Breast epithelium (tissue), 4 donors: ENCODE measurements around the gene SLC38A3. TPM values are rescaled to one million over a fixed set of nuclear protein-coding genes. Genes with fewer than 3 reads are reported as not detected.

ENCODE experiments used
- DNase-seq, 2 donors: peaks; one replicate each; pipeline ENCODE4 v3.0.0-alpha.2; 2019; ENCODE audit warnings: low spot score in 2 of 2
- H3K27ac ChIP-seq, 2 donors: fragments of 200-600 bp; sonication (generic) in 1 of 2; one replicate each; pipeline ENCODE4 v1.5.1; 2016 to 2019; ENCODE audit warnings: mild to moderate bottlenecking in 1 of 2
- H3K27me3 ChIP-seq, 2 donors: fragments of 200-600 bp; sonication (generic) in 1 of 2; one replicate each; pipeline versions ENCODE4 v1.5.1 to v1.6.0; 2017 to 2019; ENCODE audit warnings: control low read depth in 1 of 2, mild to moderate bottlenecking in 1 of 2
- H3K36me3 ChIP-seq: fragments of 200-600 bp; one replicate; pipeline ENCODE4 v1.5.1; 2019
- H3K4me1 ChIP-seq, 2 donors: fragments of 200-600 bp; sonication (generic); one replicate each; pipeline ENCODE4 v1.5.1; 2016 to 2019; ENCODE audit warnings: control low read depth in 1 of 2
- H3K4me3 ChIP-seq, 3 donors: fragments of 200-600 bp; sonication (generic); 1 replicate in 2 of 3; 2 replicates in 1 of 3; pipeline ENCODE4 v1.5.1; 2016 to 2019; ENCODE audit warnings: mild to moderate bottlenecking in 3 of 3, moderate library complexity in 2 of 3
- H3K9me3 ChIP-seq, 2 donors: fragments of 200-600 bp; sonication (generic) in 1 of 2; one replicate each; pipeline ENCODE4 v1.5.1; 2016 to 2019; ENCODE audit warnings: control low read depth in 1 of 2
- CTCF ChIP-seq, 3 donors: fragments of 450-650 bp; IDR thresholded peaks; one replicate each; pipeline ENCODE4 v1.5.1; 2016 to 2017; ENCODE audit warnings: antibody characterized with exemption in 3 of 3, mild to moderate bottlenecking in 3 of 3, moderate library complexity in 3 of 3
- POLR2A ChIP-seq: fragments of 450-650 bp; IDR thresholded peaks from one replicate; pipeline ENCODE4 v1.6.1; 2016; ENCODE audit warnings: antibody characterized with exemption, mild to moderate bottlenecking, moderate library complexity
- POLR2AphosphoS5 ChIP-seq, 3 donors: sonication (generic); formaldehyde crosslinking; IDR thresholded peaks; one replicate each; pipeline ENCODE4 v1.6.1; 2017; ENCODE audit warnings: antibody characterized with exemption in 3 of 3
- intact Hi-C: fragments of 100-400 bp; cut with DNase I; formaldehyde crosslinking; loops from one replicate; pipeline ENCODE4 v1.15.1; 2023; ENCODE audit warnings: low total_unique reads
- total RNA-seq, 3 donors: library from RNA; depleted of rRNA; stranded (reverse); fragments of >200 nt; gene quantifications; one replicate each; pipeline ENCODE4 v1.1.0, GENCODE V29; 2016

SLC38A3 gene
- total RNA-seq, 3 donors from 2014 or later, result 0.98 to 2.5 TPM; not detected in 1

DNA sequence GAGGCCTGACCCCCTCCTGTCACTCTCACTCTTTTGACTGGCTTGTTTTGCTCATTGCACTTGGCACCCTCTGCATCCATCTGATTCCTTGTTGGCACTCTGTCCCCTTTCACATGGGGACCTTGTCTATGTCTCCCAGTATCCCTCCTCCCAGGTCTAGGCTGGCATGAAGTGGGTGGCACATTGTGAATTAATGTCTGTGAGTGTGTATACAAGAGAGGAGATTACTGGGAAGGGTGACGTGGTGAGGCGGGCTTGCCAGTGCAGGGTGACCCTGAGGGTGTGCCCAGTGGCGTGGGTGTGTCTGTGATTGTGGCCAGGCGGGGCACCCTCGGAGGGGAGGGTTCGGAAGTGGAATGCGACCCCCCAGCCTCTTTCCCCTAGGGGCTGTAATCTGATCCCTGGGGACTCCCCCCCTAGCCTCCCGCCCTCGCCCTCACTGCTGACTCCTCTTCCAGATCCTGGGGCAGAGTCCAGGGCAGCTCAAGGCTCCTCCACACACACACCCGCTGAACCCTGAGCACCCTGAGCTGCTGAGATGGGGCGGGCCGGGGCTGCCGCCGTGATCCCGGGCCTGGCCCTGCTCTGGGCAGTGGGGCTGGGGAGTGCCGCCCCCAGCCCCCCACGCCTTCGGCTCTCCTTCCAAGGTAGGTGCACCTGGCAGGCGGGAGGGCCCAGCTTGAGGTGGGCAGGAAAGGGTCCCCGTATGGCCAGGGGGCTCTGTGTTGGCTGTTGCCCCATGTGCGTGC is 63.8 kb downstream of the SLC38A3 start, which contains the start of gene SEMA3B:
TSS of gene SEMA3B (plus strand) at position 445 of the 749 bp plus-strand sequence. CDS start at position 539, 94 bp downstream.
- DNase-seq, result peak in 1 of 2 donors; percentile 67
- intact Hi-C loops, result no loop called here
- Histone ChIP-seq H3K9me3 (no peaks in the 10 kb centered on the region), H3K4me1 (peaks cover 17 to 46% of the 10 kb centered on the region in 2 donors), H3K4me3 (peak within 1 kb of the TSS; percentile 40 to 51 (median 47)), H3K36me3 (no peaks in the 10 kb centered on the region), H3K27me3 (no peaks in the 10 kb centered on the region), H3K27ac (peak within 1 kb of the TSS; percentile 94 to 100)
- TF ChIP-seq POLR2A, result no peak
- no peak for TF ChIP-seq POLR2AphosphoS5 (IDR thresholded peaks at IDR 0.05)
- TF ChIP-seq CTCF (IDR thresholded peaks at IDR 0.05), result no peak

DNA sequence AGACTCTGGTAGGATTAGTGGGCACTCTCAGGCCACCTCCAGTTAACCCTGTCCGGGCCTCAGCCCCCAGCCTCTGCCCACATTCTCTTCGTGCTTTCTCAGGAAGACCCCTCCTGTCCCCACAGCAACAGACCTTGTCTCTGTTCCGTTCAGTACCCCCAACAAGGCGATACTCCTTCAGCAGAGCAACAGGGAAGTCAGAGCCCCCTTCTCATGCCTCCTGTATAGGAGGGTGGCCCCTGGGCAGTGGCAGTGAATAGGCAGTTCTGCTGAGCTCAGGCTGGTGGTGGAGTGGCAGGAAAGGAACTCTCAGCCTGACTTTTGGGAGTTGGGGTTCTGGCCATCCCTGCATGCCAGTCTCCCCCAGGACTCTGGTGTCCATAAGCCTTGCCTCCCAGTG is 64.4 kb downstream of the SLC38A3 start:
- Histone ChIP-seq H3K27me3 (no peaks in the 10 kb centered on the region), H3K4me1 (peaks cover 17 to 40% of the 10 kb centered on the region in 2 donors), H3K9me3 (no peaks in the 10 kb centered on the region), H3K27ac (peak overlapping the region; percentile 94 to 100), H3K4me3 (peak overlapping the region; percentile 9 to 40 (median 28)), H3K36me3 (no peaks in the 10 kb centered on the region)
- intact Hi-C loops, result no loop called here
- no peak for DNase-seq
- TF ChIP-seq CTCF (IDR thresholded peaks at IDR 0.05) (no peak), POLR2A (no peak), POLR2AphosphoS5 (IDR thresholded peaks at IDR 0.05) (no peak)

- Histone ChIP-seq H3K4me3 (no peak overlapping the region), H3K36me3 (no peaks in the 10 kb centered on the region), H3K4me1 (peaks cover 17 to 37% of the 10 kb centered on the region in 2 donors), H3K27ac (peak overlapping the region; percentile 94 to 100), H3K9me3 (no peaks in the 10 kb centered on the region), H3K27me3 (no peaks in the 10 kb centered on the region)
- DNase-seq, result no peak
- intact Hi-C loops, result no loop called here
- TF ChIP-seq POLR2A (no peak), CTCF (IDR thresholded peaks at IDR 0.05) (no peak), POLR2AphosphoS5 (IDR thresholded peaks at IDR 0.05) (no peak)
These were observed 64.9 kb downstream of the SLC38A3 start for GRCh38 chr3:50269977-50270413.

DNA sequence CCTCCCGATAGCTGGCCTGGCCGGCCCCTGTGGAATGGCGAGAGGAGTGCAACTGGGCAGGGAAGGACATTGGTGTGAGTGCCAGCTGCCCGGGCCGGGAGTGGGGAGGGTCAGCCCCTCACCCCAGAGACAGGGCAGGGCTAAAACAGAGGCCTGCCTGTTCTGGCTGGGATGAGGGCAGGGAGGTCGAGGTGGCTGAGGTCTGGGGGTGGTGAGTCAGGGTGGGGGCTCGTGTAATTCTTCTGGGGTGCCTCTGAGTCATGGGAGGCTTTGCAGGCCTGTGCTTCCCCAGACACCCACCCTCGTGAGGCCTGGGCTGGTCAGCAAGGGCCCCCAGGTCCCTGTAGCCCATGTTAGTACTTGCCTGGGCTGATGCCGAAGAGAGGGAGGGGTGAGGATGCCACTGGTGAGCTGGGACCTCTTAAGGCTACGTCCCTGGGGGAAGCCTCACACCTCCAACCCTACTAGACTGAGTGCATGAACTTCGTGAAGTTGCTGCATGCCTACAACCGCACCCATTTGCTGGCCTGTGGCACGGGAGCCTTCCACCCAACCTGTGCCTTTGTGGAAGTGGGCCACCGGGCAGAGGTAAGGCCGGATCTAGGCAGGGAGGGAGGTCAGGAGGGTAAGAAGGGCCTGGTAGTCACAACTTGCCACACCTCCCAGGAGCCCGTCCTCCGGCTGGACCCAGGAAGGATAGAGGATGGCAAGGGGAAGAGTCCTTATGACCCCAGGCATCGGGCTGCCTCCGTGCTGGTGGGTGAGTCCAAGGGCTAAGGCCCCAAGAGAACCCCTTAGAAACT is 65.6 kb downstream of the SLC38A3 start:
- H3K27ac ChIP-seq, result peak overlapping the region; percentile 94 to 100
- peaks cover 17 to 32% of the 10 kb centered on the region in 2 donors for H3K4me1 ChIP-seq
- TF ChIP-seq CTCF (IDR thresholded peaks at IDR 0.05), result no peak
- no peak for TF ChIP-seq POLR2AphosphoS5 (IDR thresholded peaks at IDR 0.05)
- TF ChIP-seq POLR2A, result no peak
- DNase-seq, result no peak
- H3K9me3 ChIP-seq, result no peaks in the 10 kb centered on the region
- H3K4me3 ChIP-seq, result no peak overlapping the region
- no peaks in the 10 kb centered on the region for H3K27me3 ChIP-seq
- intact Hi-C loops, result loop anchor here (1.0 kb wide), 1 partner anchor 77 kb away; no protein-coding TSS in a partner anchor
- no peaks in the 10 kb centered on the region for H3K36me3 ChIP-seq

Other genes with a start within 250 kb of the SLC38A3 start
- gene RBM5, start 116.4 kb upstream of the SLC38A3 start, total RNA-seq, result 100 to 1,000 TPM; 214 to 343 (median 296) TPM
- 10 to 100 TPM in 2 of 3 donors, 1 to 10 TPM in 1; 7.7 to 49.8 (median 26.9) TPM for gene SEMA3F, start 49.9 kb upstream of the SLC38A3 start, total RNA-seq
- not detected for gene GNAT1, start 13.7 kb upstream of the SLC38A3 start, total RNA-seq
- gene GNAI2, start 30.9 kb downstream of the SLC38A3 start, total RNA-seq, result 100 to 1,000 TPM in 2 of 3 donors, 10 to 100 TPM in 1; 95.3 to 232 (median 162) TPM
- gene SEMA3B, start 63.9 kb downstream of the SLC38A3 start, total RNA-seq, result 10 to 100 TPM; 10.1 to 17.6 (median 11.1) TPM
- not detected for gene LSMEM2, start 73.8 kb downstream of the SLC38A3 start, total RNA-seq
- gene IFRD2, start 87.2 kb downstream of the SLC38A3 start, total RNA-seq, result 10 to 100 TPM; 50.4 to 82.3 (median 72.7) TPM
- gene HYAL3, start 94.1 kb downstream of the SLC38A3 start, total RNA-seq, result 1 to 10 TPM; 2.3 to 6.4 (median 2.7) TPM
- gene NAA80, start 94.1 kb downstream of the SLC38A3 start, total RNA-seq, result 1 to 10 TPM; 6.0 to 8.8 (median 8.5) TPM
- gene HYAL1, start 98.3 kb downstream of the SLC38A3 start, total RNA-seq, result 10 to 100 TPM in 1 of 3 donors, 1 to 10 TPM in 2; 3.5 to 16.1 (median 4.8) TPM
- gene HYAL2, start 117.5 kb downstream of the SLC38A3 start, total RNA-seq, result 100 to 1,000 TPM in 1 of 3 donors, 10 to 100 TPM in 2; 66.0 to 215 (median 96.0) TPM
- 10 to 100 TPM; 18.1 to 25.9 (median 21.3) TPM for gene TUSC2, start 123.0 kb downstream of the SLC38A3 start, total RNA-seq
- 10 to 100 TPM; 42.7 to 63.6 (median 49.8) TPM for gene RASSF1, start 135.6 kb downstream of the SLC38A3 start, total RNA-seq
- gene ZMYND10, start 140.5 kb downstream of the SLC38A3 start, total RNA-seq, result 1 to 10 TPM in 2 of 3 donors, under 1 TPM in 1; 0.32 to 2.6 (median 1.9) TPM
- gene NPRL2, start 145.5 kb downstream of the SLC38A3 start, total RNA-seq, result 10 to 100 TPM; 17.4 to 31.5 (median 29.5) TPM
- 10 to 100 TPM; 23.6 to 30.1 (median 28.8) TPM for gene CYB561D2, start 145.6 kb downstream of the SLC38A3 start, total RNA-seq
- gene TMEM115, start 154.2 kb downstream of the SLC38A3 start, total RNA-seq, result 10 to 100 TPM; 46.7 to 67.3 (median 47.9) TPM